Midbrain (tissue), 1 donor: ENCODE data around the gene TSEN2.
"Not testable (repeated sequence)": the region's sequence is repeated elsewhere in the genome, so short reads cannot be mapped to it uniquely, and the experiment has no call there.

Experiments used
- DNase-seq: peaks from one replicate; lab custom pipeline; 2025; lab: John Stamatoyannopoulos, UW

The TSEN2 gene

DNA sequence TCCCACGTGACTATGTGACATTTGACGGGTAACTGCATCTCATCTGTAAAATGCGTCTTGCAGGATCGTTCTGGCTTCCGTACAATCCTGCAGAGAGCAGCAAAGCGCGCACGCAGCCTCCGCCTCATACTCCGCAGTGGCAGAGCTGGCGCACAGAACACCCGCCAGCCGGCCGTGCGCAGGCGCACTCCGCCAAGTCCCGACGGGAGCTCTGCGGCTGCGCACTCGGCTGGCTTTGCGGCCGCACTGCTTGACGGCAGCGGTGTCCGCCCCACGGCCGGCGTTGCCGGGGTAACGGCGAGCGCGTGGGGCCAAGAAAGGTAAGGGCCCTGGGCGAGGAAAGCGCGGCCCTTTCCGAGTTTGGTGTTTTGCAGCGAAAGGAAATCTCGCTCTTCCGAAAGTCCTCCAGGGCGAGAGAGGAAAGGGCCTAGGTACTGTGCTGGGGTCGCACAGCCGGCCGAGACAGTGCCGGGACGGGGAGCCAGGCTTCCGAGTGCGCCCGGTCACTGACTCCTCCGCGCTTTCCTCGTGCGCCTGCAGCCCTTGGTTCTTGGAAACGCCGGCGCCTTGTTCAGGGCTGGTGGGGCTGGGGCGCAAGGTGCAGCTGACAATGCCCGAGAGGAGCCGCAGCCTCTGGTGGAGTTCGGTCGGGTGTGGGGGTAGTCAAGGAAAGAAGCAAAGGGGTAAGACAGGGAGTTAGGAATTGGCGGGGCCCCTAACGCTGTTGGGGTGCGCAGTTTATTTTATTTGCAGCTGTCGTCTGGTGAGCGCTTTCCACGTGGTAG, at the start of gene TSEN2:
TSS of gene TSEN2 (plus strand) at position 283 of the 785 bp plus-strand sequence. CDS start 5,321 bp downstream, outside the sequence.
- peak; percentile 95 for DNase-seq

DNA sequence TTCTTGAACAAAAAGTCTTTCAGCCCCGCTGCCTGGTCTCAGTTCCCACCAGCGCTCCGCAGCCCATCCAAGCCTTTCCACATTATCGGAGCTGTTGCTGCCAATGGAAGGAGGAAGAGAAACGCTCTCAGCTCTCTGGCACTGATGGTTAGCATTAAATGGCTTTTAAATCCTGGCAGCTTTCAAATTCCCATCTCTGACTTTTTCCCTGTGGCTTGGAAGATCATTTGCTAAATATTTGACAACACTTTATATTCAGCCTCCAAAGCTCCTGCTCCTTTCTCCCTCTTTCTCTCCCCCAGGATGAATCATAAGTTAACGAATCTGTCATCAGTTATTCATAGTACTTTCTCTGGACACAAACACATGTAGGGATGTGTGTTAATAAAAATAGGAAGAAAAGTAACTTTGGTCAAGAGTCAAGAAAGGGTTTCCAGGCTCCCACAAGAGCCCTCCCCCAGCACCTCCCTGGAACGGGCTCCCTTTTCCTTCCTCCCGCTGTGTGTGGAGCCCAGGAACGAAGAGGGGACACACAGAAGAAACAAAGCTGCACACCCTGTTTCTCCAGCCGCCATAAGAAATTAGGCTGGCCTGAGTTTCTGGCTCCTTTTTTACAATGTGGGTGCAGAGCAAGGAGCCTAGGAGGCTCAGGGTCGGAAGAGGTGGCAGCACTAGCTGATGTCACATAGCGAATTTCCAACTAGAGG, 47.6 kb upstream of the TSEN2 start:
- no peak for DNase-seq

DNA sequence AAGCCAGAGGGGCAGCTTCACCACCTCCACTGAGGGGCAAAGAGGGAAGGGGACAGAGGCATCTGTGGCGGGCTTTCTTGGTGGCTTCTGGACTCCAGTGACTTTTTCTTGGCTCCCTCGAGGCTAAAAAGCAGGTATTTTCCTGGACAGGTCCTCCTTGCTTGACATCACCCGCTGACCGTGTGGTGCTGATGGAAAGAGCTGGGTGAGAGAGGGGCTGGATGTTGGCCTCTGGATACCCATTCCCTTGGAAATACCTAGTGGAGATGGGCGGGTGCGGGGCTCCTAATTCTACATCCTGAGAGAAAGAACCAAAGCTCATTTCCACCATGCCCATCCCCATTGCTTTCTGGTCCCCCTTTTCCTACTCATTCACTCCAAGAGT, 47.1 kb upstream of the TSEN2 start:
- DNase-seq: no peak

DNA sequence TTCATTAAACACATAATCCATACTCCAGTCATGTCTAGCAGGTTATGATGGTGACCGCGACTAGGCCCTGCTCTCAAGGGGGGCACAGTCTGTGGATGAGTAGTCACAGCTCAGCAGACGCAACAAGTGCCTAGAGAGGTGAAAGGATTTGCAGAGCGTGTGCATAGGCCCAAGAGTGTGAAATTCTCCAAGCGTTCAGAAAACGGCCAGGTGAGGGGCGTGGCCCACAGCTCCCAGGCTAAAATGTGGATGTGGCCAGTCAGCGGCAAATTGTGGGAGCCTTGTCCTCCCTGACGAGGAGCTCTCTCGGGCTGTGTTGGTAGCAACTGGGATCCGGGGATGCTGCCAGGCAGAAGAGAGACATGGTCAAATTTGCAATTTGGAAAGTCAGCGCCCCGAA, 46.4 kb upstream of the TSEN2 start:
- no peak for DNase-seq

DNA sequence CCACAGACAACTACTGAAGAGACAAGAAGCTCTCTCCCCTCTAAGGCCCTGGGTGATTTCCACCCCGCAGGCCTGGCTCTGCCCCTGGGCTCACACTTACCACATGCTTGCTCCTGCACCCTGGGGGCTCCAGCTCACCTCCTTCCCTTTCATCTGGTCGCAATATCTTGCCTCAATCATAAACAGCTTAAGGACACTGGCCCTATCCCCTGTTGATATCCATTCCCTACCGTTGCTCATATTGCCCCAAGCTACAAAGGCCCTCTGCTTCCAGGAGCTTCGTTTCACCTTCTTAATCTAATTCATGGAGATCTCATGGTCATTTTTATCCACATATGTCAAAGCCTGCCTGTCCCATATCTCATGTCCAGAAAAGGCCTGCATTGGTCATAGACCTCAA, 46.0 kb upstream of the TSEN2 start:
- DNase-seq: no peak

DNA sequence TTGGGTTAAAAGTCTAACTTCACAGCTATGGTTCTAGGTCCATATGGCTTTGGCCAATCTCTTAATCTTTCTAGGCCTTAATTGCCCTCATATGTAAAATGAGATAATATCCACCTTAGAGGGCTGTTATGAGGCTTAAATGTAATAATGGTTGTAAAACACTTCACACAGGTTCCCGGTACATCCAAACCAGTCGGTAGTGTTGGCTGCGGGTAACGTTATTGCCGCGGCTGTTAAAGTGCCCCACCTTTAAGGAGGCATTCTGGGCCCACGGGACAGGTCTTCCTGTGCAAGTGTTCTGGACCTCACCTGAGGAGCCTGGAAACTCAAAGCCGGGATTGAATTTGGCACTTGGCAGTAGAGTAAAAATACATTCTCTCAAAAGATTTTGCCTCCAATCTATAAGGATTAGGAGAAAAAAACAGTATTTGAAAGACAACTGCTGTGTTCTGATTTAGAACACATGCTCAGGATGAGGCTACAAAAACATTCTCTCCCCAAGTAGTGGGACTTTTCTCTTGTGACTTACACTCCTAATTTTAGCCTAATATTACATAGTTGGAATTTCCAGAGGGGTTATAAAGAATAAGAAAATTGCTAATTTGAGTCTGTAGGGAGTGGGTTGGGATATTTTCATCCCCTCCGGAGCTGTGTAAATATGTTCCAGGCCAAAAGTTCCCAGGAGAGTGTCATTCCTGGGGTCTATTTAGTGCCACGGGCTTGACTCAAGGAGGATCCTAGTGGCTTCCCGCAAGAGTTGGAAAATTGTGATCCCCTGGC, 44.9 kb upstream of the TSEN2 start:
- no peak for DNase-seq

DNA sequence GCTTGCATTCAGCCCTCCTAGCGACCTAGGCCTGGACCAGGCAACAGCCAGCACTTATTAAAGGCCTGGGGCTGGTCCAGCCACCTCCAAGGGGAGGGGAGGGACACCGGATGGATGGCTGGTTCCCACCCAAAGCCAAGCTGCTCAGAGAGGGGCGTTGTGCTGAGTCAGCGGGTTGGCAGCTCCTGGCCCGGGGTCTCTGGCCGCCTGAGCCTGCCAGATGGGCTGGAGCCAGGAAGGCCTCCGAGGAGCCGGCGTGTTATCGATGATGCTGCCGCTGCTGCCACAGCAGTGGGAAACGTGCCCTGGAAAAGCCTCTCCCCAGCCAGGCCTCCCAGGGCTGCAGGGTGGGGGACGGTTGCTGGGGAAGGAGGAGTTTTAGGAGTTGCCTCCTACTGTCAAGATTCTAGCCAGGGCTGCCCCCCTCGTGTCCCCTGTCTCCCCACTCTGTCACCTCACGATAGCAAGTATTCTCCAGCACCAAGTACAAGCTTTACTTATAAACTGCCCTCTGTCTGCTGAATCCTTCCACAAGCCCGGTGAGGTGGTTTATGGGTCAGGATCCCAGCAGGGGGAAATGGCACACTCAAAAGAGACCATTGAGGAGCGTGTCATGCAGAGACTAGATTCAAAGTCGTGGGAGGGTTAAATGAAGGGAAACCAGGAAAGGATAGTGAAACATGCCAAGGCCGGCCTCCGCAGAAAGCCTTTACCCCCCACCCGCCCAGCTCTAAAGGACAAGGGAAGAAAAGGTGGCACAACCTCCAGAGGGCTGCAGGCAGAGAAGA, 43.2 kb upstream of the TSEN2 start:
- DNase-seq: no peak

DNA sequence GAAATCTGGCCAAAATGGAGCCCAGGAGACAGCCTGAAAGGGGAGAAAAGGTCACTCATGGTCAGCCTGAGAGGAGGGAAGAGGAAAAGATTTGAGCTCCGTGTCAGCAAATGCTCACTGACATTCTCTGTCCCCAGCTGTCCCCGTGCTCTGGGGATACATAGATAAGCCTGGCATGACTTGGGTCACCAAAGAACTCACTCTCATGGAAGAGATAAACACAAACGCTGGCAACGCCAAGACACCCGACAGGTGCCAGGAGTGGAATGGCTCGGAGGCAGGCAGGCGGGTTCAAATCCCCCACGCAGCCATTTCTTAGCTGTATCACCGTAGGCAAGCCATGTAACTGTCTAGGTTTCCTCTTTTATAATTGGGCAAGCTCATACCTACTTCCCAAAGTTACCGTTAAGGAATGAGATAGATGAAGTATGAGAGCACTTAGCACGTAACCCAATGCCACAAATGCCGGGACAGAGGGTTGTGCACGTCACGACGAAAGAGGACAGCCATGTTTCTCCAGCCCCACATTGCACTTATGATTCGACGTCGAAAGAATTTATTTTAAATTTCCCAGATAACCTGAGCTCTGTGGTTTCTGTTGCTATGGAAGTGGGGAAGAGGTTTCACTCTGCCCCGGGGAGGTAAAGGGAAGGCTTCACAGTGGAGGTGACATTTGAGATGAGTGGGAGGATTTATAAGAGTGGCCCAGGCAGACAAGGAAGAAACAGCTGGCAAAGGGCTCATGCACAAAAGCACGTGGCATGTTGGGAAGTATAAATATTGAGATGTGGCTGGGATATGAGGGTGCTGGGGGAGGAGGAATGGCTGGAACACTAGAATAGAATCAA, 41.4 kb upstream of the TSEN2 start:
- no peak for DNase-seq

DNA sequence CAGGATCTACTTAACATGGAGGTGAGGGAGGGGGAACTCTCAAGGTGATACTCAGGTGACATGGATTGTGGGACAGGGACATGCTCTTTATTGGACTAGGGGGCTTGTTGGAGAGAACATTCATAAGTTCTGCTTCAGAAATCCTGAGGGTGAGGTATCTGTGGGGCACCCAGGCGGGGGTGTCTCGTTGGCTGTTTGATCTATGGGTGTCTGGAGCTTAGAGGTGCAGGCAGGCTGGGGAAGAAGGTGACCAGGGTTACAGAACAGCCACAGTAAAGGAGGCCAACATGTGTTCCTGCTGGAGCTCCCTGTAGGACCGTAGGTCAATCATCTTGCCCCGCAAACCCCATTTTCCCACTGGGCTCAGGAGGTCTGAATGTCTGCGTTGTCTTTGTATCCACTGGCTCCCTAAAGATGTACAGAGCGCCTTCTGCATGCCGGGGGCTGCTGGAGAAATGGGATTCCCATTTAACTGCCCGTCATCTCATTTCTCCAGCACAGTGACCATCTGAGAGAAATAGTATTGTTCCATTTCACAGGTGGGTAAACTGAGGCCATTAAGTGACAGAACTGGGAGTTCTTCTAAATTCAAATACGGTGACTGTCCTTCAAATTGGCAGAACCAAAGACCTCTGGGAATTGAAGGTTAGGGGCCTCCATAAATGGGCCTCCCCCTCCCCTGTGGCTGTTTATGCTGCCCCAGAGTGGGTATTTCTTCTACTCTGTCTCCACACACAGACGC, 40.3 kb upstream of the TSEN2 start:
- no peak for DNase-seq

DNA sequence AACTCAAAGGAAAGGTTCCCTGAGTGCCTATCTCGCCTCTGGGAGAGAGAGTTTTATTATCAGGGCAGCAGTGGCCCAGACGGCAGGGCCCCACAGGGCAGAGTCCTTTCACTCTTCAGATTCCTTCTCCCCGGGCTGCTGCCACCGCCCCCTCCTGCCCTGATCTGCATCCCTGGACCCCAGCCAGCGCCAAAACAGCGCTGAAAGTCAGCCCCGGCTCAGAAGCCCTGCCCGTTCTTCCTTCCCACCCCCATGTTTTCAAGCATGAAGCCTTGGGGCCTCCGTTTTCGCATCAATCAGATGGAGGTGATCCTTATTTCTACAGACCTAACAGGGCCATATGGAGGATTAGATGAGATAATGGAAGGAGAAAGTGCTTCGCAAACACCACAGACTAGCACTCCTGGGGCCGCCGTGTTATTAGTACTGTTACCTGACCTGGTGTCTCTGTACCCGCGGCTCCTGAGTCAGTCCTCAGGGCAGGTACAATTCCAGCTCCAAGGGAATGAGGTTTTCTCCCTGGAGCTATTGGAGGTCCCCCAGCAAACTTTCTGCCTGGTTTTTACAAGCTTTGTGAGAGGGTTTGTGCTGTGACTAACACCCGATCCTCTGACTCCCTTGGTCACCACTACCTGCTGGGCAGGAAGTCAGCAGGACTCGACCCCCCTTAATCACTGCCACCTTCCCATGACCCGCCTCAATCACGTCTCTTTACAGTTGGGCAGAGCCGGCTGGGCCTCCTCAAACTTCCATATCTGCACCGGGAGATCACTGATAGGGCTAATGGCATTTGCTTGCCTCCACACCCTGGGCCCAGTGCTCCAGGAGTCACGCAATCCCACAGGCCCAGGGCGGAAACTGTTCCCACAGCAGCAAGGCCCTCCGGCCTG, 39.5 kb upstream of the TSEN2 start:
- DNase-seq: no peak

DNA sequence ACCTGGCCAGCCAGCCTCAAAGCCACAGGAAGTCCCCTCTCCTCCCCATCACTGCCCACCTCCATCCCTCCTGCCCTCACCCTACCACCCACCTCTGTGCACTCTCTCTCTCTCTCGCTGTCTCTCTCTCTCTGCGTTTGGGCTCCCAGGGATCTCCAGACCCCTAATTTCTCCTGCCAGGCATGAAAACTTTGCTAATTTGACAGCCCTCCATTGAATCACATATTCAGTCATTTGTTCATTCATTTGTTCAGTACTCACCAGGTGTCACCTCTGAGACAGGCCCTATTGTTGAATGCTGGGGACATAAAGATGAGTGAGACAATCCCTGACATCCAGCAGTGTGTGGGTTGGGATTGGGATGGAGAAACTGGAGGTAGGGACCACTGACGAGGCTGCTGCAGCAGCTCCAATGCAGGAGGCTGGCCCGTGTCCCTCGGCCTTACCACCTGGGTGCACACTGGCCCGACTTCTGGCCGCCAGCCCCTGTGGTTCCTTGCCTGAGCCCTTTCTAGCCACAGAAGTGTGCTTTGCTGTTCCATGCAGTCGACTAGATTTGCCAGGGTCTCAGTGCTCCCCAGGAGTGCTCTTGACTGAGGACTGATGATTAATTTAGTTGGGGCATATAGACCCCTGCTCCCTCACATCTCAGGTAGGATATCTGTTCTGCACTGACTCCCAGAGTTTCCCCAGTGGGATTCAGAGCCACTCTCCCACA, 38.6 kb upstream of the TSEN2 start:
- DNase-seq: no peak

DNA sequence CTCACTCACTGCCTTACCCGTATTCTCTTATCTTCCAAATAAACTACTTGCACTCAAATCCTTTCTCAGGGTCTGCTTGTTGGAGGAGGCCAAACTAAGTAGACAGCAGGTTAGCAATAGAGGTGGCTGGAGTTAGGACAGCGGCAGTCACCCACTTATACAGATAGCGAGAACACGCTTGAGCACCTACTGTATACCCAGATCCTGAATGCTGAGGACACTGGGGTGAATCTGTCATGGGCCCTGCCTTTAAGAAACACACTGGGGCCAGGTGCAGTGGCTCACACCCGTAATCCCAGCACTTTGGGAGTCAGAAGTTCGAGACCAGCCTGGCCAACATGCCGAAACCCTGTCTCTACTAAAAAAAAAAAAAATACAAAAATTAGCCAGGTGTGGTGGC, 38.0 kb upstream of the TSEN2 start:
- DNase-seq: no peak

DNA sequence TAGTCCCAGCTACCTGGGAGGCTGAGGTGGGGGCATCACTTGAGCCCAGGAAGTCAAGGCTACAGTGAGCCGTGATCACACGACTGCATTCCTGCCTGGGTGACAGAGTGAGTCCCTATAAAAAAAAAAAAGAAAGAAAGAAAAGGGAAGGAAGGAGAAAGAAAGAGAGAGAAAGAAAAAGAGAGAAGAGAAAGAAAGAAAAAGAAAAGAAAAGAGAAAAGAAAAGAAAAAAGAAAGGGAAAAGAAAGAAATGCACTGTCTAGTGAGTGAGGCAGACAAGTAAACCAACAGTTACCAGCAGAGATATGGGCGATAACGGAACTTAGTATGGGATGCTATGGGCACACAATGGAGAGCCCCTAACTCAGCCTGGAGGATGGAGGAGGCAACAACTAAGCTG, 37.2 kb upstream of the TSEN2 start:
- no peak for DNase-seq

DNA sequence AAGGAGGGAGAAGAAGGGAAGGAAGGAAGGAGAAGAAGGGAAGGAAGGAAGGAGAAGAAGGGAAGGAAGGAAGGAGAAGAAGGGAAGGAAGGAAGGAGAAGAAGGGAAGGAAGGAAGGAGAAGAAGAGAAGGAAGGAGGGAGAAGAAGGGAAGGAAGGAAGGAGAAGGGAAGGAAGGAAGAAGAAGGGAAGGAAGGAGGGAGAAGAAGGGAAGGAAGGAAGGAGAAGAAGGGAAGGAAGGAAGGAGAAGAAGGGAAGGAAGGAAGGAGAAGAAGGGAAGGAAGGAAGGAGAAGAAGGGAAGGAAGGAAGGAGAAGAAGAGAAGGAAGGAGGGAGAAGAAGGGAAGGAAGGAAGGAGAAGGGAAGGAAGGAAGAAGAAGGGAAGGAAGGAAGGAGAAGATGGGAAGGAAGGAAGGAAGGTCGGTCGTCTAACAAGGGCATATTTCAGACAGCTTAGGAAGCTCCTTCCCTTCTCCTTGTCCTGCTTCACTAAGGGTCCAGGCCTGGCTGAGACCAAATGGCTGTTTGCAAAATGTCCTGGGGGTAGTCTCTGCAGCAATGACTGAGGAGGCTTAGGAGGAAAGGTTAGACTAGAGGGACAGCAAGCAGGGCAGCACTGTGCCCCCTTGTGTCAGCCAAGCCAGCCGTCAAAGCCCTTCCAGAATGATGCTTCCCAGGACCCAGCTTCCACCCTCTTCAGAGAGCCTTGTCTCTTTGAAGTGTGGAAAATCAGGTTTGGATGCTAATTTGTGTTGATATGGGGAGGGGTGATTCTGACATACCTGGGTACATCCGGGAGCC, 35.7 kb upstream of the TSEN2 start:
- DNase-seq: not testable (repeated sequence)

DNA sequence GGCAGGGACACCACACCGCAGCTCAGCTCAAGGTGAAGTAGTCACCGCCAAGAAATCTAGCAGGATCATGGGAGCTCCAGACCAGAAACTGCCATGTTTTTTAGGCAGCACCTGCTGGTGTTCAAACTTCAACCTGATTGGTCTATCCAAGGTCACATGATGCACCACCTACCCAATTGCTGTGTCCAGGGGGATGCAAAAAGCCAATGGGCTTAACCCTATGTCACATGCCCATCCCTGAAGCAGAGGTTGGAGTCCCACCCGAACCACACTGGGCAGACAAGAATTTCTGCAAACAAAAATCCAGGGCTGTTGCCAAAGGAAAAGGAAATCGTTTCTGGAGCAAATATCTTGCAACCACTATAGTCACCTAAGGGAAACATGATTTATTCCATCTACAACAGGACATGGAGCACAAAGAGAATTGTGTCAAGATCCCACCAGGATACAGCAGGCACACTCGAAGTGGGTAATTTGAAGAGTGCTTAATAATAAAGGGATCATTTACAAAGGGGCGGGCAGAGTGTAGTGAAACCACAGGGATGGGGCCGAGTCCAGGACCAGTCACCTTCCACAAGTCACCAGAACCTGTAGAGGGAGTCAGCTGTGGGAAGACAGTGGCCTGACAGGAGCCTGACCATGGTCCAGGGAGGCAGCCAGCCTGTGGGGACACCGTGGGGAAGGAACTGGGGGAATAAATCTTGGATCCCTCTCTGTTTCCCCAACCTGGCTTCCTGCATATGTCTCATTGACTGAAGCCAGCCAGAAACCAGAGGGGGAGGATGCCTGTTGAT, 34.2 kb upstream of the TSEN2 start:
- no peak for DNase-seq

DNA sequence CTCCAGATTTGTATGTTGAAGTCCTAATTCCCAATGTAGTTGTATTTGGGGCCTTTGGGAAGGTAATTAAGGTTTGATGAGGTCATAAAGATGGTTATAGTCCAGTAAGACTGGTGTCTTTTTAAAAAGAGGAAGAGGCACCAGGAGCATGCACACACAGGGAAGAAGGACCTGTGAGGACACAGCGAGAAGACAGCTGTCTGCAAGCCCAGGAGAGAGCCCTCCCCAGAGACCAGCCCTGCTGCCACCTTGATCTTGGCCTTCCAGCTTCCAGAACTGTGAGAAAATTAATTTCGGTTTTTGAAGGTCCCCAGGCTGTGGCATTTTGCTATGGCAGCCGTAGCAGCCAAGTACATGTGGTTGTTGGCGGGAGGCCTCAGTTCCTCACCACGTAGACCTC, 32.8 kb upstream of the TSEN2 start:
- no peak for DNase-seq

DNA sequence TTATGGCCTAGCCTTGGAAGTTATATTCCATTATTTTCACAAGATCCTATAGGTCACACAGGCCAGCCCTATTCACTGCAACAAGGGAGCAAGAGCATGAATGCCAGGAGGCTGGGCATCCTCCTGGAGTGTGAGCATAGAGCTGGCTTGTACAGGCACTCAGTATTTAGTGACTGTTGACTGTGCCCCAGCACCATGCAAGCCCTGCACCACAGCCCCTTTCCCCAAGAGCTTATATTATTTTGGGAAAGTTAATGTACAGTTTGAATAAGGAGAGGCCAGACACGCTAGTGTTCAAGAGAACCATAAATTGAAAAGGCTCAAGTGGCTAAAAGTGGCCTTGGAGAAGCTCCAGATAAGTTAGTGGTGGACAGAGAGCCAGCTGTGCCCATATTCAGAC, 32.3 kb upstream of the TSEN2 start:
- DNase-seq: no peak
